Choroid plexus epithelial cell (primary cell): ENCODE results near the gene PRG3.

Experiments used
- DNase-seq: peaks from one replicate; pipeline ENCODE4 v3.0.0-alpha.2; 2010; ENCODE audit warnings: low read depth
- H3K4me3 ChIP-seq: 2 replicates; pipeline ENCODE4 v1.5.1; 2011; ENCODE audit warnings: low read depth, mild to moderate bottlenecking, control low read depth, low read length, moderate library complexity
- TF ChIP-seq, protein P1 (sequence below): conservative IDR thresholded peaks from 2 replicates; pipeline ENCODE4 v1.5.1; 2011; ENCODE audit warnings: low read depth, mild to moderate bottlenecking, control low read depth, inconsistent platforms, low read length, moderate library complexity

The PRG3 gene

DNA sequence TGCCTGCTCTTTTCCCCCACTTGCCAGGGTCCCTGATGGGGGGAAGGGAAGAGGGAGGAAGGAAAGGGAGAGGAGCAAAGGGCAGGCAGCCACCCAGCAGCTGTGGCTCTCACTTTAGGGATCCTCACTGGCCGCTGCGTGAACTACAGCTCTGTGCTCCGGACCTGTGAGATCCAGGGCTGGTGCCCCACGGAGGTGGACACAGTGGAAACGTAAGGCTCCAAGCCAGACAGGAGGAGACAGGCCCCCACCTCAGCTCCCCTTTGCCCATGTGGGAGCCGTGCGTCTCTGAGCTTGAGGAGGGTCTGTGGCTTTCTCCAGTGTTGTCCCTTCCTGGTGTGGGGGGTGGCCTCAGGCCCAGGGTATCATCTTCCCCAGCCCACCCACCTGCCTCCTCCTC, 32.9 kb downstream of the PRG3 start:
- H3K4me3 ChIP-seq: no peak overlapping the region
- TF ChIP-seq, protein P1, sequence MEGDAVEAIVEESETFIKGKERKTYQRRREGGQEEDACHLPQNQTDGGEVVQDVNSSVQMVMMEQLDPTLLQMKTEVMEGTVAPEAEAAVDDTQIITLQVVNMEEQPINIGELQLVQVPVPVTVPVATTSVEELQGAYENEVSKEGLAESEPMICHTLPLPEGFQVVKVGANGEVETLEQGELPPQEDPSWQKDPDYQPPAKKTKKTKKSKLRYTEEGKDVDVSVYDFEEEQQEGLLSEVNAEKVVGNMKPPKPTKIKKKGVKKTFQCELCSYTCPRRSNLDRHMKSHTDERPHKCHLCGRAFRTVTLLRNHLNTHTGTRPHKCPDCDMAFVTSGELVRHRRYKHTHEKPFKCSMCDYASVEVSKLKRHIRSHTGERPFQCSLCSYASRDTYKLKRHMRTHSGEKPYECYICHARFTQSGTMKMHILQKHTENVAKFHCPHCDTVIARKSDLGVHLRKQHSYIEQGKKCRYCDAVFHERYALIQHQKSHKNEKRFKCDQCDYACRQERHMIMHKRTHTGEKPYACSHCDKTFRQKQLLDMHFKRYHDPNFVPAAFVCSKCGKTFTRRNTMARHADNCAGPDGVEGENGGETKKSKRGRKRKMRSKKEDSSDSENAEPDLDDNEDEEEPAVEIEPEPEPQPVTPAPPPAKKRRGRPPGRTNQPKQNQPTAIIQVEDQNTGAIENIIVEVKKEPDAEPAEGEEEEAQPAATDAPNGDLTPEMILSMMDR: no peak

DNA sequence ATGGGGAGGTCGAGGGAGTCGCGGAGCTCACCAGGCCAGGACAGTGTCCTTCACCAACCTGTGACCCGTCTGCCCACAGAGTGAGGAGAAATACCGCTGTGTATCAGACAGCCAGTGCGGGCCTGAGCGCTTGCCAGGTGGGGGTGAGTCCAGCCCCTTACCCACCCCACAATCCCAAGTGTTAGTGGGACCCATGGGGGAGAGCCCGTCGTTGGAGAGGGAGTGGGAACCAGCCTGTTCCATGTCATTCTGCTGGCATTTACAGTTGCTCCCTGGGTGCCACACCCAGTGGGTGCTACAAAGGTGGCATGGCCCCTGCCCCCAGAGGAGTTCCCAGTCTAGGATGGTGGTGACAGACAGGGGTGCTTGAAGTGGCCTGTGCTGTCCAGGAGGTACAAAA, 33.6 kb downstream of the PRG3 start:
- TF ChIP-seq, protein P1: no peak
- no peak overlapping the region for H3K4me3 ChIP-seq
- no peak for DNase-seq

More for the DNA sequence above, 32.9 kb downstream of the PRG3 start:
- no peak for DNase-seq

DNA sequence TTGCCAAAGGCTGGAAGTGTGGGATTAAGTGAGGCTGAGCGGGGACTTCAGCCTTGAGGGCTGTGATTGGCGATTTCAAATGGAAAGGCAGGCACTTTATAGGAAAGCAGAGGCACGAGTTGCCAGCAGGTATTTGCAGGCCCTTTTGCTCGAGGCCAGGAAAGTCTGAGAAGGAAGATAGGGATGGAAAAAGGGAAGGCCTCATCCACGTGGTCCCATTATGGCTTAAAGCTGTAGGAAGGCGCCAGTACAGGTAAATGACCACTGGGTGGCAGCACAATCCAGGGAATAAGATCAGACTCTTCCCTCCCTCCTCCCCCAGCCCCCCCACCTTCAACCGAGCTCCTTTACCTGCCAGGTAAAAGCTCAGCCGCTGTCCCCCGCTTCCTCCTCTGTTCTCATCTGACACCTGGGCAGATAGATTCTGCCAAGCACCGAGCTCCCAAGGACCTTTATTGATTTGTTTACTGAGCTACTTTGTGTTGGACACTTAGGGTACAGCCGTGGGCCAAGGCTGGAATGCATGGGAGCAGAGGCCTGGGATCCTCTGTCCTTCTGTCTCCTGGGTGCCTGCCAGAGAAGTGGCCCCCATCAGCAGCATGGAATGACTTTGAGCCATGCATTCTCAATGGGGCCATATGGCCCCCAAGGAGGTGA, 35.3 kb downstream of the PRG3 start:
- DNase-seq: peak; percentile 78
- no peak overlapping the region for H3K4me3 ChIP-seq
- TF ChIP-seq, protein P1: peak; percentile 78

DNA sequence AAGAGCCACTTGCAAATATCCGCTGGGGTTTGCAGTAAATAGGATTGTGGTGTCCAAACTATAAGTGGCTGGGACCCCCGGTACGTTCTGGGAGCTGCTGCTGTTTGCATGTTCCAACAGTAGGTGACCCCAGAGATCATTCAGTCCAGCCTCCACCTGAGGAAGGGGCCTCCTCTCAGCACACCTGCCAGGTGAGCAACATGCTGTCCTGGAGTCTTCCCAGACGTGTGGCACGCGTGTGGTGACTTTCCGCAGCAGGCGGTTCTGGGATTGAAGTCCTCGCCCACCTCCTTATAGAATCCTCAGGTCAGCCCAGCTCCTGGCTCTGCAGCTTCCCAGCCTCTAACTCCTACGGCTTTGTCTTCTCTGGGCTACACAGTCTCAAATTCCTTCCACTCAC, 36.1 kb downstream of the PRG3 start:
- TF ChIP-seq, protein P1: no peak
- DNase-seq: no peak
- H3K4me3 ChIP-seq: no peak overlapping the region

DNA sequence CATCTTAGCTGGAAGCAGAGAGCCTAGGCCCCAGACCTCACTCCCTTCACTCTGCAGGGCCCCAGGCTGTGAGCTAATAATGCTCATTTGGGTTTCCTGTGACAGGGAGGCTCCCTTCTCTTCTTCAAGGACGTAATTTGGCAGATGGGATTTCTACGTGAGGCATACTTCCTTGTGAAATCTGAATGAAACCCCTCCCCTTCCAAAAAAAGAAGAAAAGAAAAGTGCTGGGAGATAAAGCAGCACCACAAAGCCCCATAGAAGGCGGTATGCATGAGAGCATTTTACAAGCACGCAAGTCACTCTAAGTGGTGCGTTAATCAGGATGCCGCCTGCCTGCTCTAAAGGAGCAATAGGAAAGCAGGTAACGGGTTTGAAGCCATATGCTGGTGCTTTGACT, 37.1 kb downstream of the PRG3 start:
- no peak overlapping the region for H3K4me3 ChIP-seq
- no peak for DNase-seq
- TF ChIP-seq, protein P1: no peak

DNA sequence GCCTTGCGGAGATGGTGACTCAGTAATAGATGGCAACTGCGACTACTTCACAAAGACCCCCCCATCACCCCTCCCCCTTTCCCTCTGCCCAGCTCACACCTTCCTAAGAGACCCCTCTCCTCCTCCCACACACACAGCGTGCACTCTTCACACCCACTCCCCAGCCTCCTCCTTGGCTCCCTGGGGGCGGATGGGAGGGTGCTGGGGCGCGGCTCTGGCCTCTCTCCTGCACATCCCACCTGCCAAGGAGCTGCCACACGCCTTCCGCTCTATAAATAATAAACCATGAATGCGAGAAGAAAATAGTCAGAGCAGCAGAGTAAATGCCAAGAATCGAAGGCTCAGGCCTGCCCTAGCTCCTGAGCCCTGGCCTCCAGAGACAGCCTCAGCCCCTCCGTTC, 38.2 kb downstream of the PRG3 start:
- DNase-seq: no peak
- TF ChIP-seq, protein P1: no peak
- no peak overlapping the region for H3K4me3 ChIP-seq

DNA sequence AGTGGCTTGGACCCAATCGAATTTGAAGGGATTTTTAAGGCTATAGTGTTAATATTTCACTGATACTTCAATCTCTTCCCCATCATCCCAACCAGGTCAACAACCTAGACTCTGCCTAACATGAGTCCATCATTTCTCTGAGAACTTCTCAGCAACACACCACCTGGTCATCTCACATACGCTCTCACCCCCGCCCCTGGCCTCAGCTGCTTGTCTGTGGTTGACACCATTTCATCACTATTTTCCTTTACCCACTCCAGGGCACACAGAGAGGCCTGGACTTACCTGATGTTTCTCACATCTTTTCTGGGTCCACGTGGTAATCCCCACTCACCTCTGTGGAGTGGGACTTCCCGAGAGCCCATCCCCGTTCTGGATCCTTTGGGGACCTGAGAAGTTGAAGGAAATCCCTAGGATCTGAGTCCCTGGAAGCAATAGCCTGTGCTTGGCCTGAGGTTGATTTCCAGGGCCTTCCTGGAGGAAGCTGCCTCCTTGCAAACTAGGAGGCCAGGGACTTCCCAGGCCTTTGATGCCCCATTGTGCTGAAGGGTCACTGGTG, 39.6 kb downstream of the PRG3 start:
- TF ChIP-seq, protein P1: no peak
- no peak overlapping the region for H3K4me3 ChIP-seq
- no peak for DNase-seq
